MM.1S (cell line): ENCODE results near the gene VEPH1.

Experiments used
- DNase-seq: peaks from one replicate; pipeline ENCODE4 v3.0.0-alpha.2; 2015
- H2AFZ ChIP-seq: fragments of 300-600 bp; sonication (generic); 2 replicates; pipeline ENCODE4 v1.6.0; 2016; ENCODE audit warnings: antibody characterized with exemption, low read length
- H3F3A ChIP-seq: fragments of 300-600 bp; sonication (generic); 2 replicates; pipeline ENCODE4 v1.6.1; 2016; ENCODE audit warnings: mild to moderate bottlenecking, antibody characterized with exemption, low read length, moderate library complexity, mixed read lengths; ENCODE audit not compliant: insufficient read depth
- H3K27ac ChIP-seq: fragments of 300-600 bp; sonication (generic); 2 replicates; pipeline ENCODE4 v1.5.1; 2016; ENCODE audit warnings: mild to moderate bottlenecking, low read length
- H3K27me3 ChIP-seq: fragments of 300-600 bp; sonication (generic); replicated peaks from 2 replicates; pipeline ENCODE4 v1.6.0; 2016; ENCODE audit warnings: low read length; ENCODE audit not compliant: insufficient read depth
- H3K36me3 ChIP-seq: fragments of 300-600 bp; sonication (generic); replicated peaks from 2 replicates; pipeline ENCODE4 v1.6.1; 2016; ENCODE audit warnings: mild to moderate bottlenecking, low read length, mixed read lengths; ENCODE audit not compliant: insufficient read depth
- H3K4me1 ChIP-seq: fragments of 300-600 bp; sonication (generic); 2 replicates; pipeline ENCODE4 v1.6.1; 2016; ENCODE audit warnings: low read length, mixed read lengths
- H3K4me2 ChIP-seq: fragments of 300-600 bp; sonication (generic); 2 replicates; pipeline ENCODE4 v1.6.0; 2016; ENCODE audit warnings: low read depth, low read length
- H3K4me3 ChIP-seq: fragments of 300-600 bp; sonication (generic); 2 replicates; pipeline ENCODE4 v1.5.1; 2016; ENCODE audit warnings: low read length, mixed read lengths
- H3K79me2 ChIP-seq: fragments of 300-600 bp; sonication (generic); 2 replicates; pipeline ENCODE4 v1.6.1; 2016; ENCODE audit warnings: mixed run types, low read length, mixed read lengths
- H3K9ac ChIP-seq: fragments of 300-600 bp; sonication (generic); 2 replicates; pipeline ENCODE4 v1.6.1; 2016; ENCODE audit warnings: low read length, mixed read lengths
- H3K9me2 ChIP-seq: fragments of 300-600 bp; sonication (generic); replicated peaks from 2 replicates; pipeline ENCODE4 v1.6.1; 2016; ENCODE audit warnings: mild to moderate bottlenecking, low read length, mixed read lengths; ENCODE audit not compliant: insufficient read depth
- H3K9me3 ChIP-seq: fragments of 300-600 bp; sonication (generic); replicated peaks from 2 replicates; pipeline ENCODE4 v1.6.1; 2016; ENCODE audit warnings: mild to moderate bottlenecking, low read length, mixed read lengths; ENCODE audit not compliant: insufficient read depth
- H4K20me1 ChIP-seq: fragments of 300-600 bp; sonication (generic); 2 replicates; pipeline ENCODE4 v1.6.1; 2016; ENCODE audit warnings: mild to moderate bottlenecking, low read length, moderate library complexity, mixed read lengths; ENCODE audit not compliant: insufficient read depth
- CTCF ChIP-seq: fragments of 300-600 bp; sonication (generic); IDR thresholded peaks from 2 replicates; pipeline ENCODE4 v1.5.1; 2016; ENCODE audit warnings: antibody characterized with exemption, low read length, mixed read lengths
- EZH2 ChIP-seq: fragments of 300-600 bp; sonication (generic); optimal IDR thresholded peaks from 2 replicates; pipeline ENCODE3; 2017; ENCODE audit warnings: low read depth, mild to moderate bottlenecking, antibody characterized with exemption, low read length, mixed read lengths
- EZH2phosphoT487 ChIP-seq: fragments of 300-600 bp; sonication (generic); IDR thresholded peaks from 2 replicates; pipeline ENCODE4 v1.6.1; 2018; ENCODE audit warnings: antibody characterized with exemption, low read length

Gene VEPH1

GRCh38 chr3:157529751-157530150 lies 26.5 kb upstream of the VEPH1 start:
- no peak for DNase-seq
- no peaks in the 10 kb centered on the region for H3K79me2 ChIP-seq
- no peak for TF ChIP-seq EZH2
- TF ChIP-seq EZH2phosphoT487: no peak
- no peak for TF ChIP-seq CTCF

GRCh38 chr3:157529085-157529484 lies 25.9 kb upstream of the VEPH1 start:
- DNase-seq: no peak
- peaks cover 8% of the 10 kb centered on the region for H3K4me1 ChIP-seq
- no peaks in the 10 kb centered on the region for H3K9me2 ChIP-seq
- no peaks in the 10 kb centered on the region for H3K9me3 ChIP-seq
- H3K27me3 ChIP-seq: no peaks in the 10 kb centered on the region
- H3K9ac ChIP-seq: no peak overlapping the region
- no peaks in the 10 kb centered on the region for H3K79me2 ChIP-seq
- no peak overlapping the region for H3K27ac ChIP-seq
- no peak overlapping the region for H3K4me2 ChIP-seq
- no peak overlapping the region for H2AFZ ChIP-seq
- H3F3A ChIP-seq: no peaks in the 10 kb centered on the region
- no peak overlapping the region for H3K4me3 ChIP-seq
- TF ChIP-seq EZH2phosphoT487 (no peak), EZH2 (no peak), CTCF (no peak)
- H4K20me1 ChIP-seq: no peaks in the 10 kb centered on the region; the same call in 1 of the 2 replicates
- H3K36me3 ChIP-seq: no peaks in the 10 kb centered on the region

More at GRCh38 chr3:157529751-157530150, 26.5 kb upstream of the VEPH1 start:
- Histone ChIP-seq H3K9me3 (no peaks in the 10 kb centered on the region), H3K4me1 (peaks cover 8% of the 10 kb centered on the region), H3F3A (no peaks in the 10 kb centered on the region), H3K36me3 (no peaks in the 10 kb centered on the region), H4K20me1 (no peaks in the 10 kb centered on the region; the same call in 1 of the 2 replicates), H2AFZ (no peak overlapping the region), H3K9ac (no peak overlapping the region), H3K4me3 (no peak overlapping the region), H3K27me3 (no peaks in the 10 kb centered on the region), H3K4me2 (no peak overlapping the region), H3K27ac (no peak overlapping the region), H3K9me2 (no peaks in the 10 kb centered on the region)

GRCh38 chr3:157527131-157527881 lies 24.1 kb upstream of the VEPH1 start:
- Histone ChIP-seq H3F3A (no peaks in the 10 kb centered on the region), H3K36me3 (no peaks in the 10 kb centered on the region), H3K79me2 (no peaks in the 10 kb centered on the region), H4K20me1 (no peaks in the 10 kb centered on the region; the same call in 1 of the 2 replicates), H3K9ac (no peak overlapping the region), H3K4me2 (no peak overlapping the region), H3K9me3 (no peaks in the 10 kb centered on the region), H3K4me1 (peaks cover 6% of the 10 kb centered on the region), H3K27me3 (no peaks in the 10 kb centered on the region), H3K4me3 (no peak overlapping the region), H2AFZ (no peak overlapping the region), H3K9me2 (no peaks in the 10 kb centered on the region), H3K27ac (no peak overlapping the region)
- no peak for DNase-seq
- TF ChIP-seq EZH2 (no peak), CTCF (no peak), EZH2phosphoT487 (no peak)
